K562 (cell line): ENCODE data around the gene PRRC2A. TPM values are rescaled to one million over a fixed set of nuclear protein-coding genes. Genes with fewer than 3 reads are reported as not detected.

Experiments
- AFF1 ChIP-seq, 2 experiments: fragments of 450-650 bp; IDR thresholded peaks; 2 replicates each; pipeline ENCODE4 v1.6.1; 2018; ENCODE audit warnings: mild to moderate bottlenecking in 2 of 2, low read depth in 1 of 2; ENCODE audit not compliant: partially characterized antibody in 2 of 2
- CC2D1A ChIP-seq: fragments of 450-650 bp; IDR thresholded peaks from 2 replicates; pipeline ENCODE4 v1.6.1; 2017; ENCODE audit warnings: mild to moderate bottlenecking
- MGA ChIP-seq: fragments of 450-650 bp; IDR thresholded peaks from 2 replicates; pipeline ENCODE4 v1.6.1; 2016; ENCODE audit warnings: mild to moderate bottlenecking, moderate library complexity
- RBM22 ChIP-seq: fragments of 200-400 bp; formaldehyde crosslinking; IDR thresholded peaks from 2 replicates; pipeline ENCODE4 v1.6.1; 2018; ENCODE audit warnings: low read length, low read depth; ENCODE audit not compliant: poor library complexity, severe bottlenecking
- SETDB1 ChIP-seq: IDR thresholded peaks from one replicate; pipeline ENCODE4 v1.6.1; 2012; ENCODE audit warnings: low read length, control low read depth, inconsistent platforms
- SMAD1 ChIP-seq: fragments of 150-350 bp; IDR thresholded peaks from 2 replicates; pipeline ENCODE4 v1.6.1; 2014; ENCODE audit warnings: low read length, low read depth; ENCODE audit not compliant: partially characterized antibody
- SPI1 ChIP-seq: IDR thresholded peaks from 2 replicates; pipeline ENCODE4 v1.6.1; 2011; ENCODE audit warnings: low read depth, low read length, control low read depth, borderline replicate concordance
- TBL1XR1 ChIP-seq, 2 experiments: IDR thresholded peaks; 2 replicates each; pipeline ENCODE4 v1.6.1; 2012; ENCODE audit warnings: improper control_type of control experiment in 2 of 2, low read length in 2 of 2, mild to moderate bottlenecking in 1 of 2
- TEAD1 ChIP-seq, 2 experiments: fragments of 450-650 bp in 1 of 2; sonication (generic) in 1 of 2; formaldehyde crosslinking; IDR thresholded peaks; 2 replicates each; pipeline versions ENCODE4 v1.4.0 to v1.8.0; 2020 to 2022; ENCODE audit warnings: mild to moderate bottlenecking in 2 of 2, missing genetic modification reagents in 1 of 2
- XRCC5 ChIP-seq: fragments of 200-400 bp; formaldehyde crosslinking; IDR thresholded peaks from 2 replicates; pipeline ENCODE4 v1.6.1; 2017; ENCODE audit warnings: low read depth, mild to moderate bottlenecking, low read length
- ZNF224 ChIP-seq: sonication (generic); formaldehyde crosslinking; IDR thresholded peaks from 2 replicates; pipeline ENCODE4 v1.8.0; 2022; ENCODE audit warnings: mild to moderate bottlenecking, missing genetic modification reagents
- polyA plus RNA-seq, 8 experiments: library from polyadenylated mRNA; depleted of rRNA in 4 of 8; stranded (reverse) in 5 of 8; unstranded in 3 of 8; fragments of >200 nt; fragmentation: Nextera tagmentation in 2 of 8; fragmentation: Illumina TruSeq in 1 of 8; extraction: Ambion mirVana in 2 of 8; extraction: Trizol in 1 of 8; gene quantifications; 2 replicates each; pipeline versions ENCODE4 v1.2.1 to v1.2.3, GENCODE V29; 2011 to 2014; ENCODE audit warnings: inconsistent platforms in 1 of 8, missing spikeins in 1 of 8
- total RNA-seq, 7 experiments: library from RNA; depleted of rRNA in 6 of 7; stranded (reverse); fragments of >200 nt in 6 of 7; fragmentation: Illumina TruSeq in 2 of 7; extraction: Trizol in 2 of 7; gene quantifications; 2 replicates each; pipeline versions ENCODE4 v1.2.1 to v1.2.3, GENCODE V29; 2011 to 2021; ENCODE audit warnings: low replicate concordance in 1 of 7

The PRRC2A gene
- total and polyA plus RNA-seq, 9 of the 15 experiments (the other 6 are each of a cell fraction or from before 2014, with no cell fraction given) = 1.0 to 332 (median 63.0) TPM

DNA sequence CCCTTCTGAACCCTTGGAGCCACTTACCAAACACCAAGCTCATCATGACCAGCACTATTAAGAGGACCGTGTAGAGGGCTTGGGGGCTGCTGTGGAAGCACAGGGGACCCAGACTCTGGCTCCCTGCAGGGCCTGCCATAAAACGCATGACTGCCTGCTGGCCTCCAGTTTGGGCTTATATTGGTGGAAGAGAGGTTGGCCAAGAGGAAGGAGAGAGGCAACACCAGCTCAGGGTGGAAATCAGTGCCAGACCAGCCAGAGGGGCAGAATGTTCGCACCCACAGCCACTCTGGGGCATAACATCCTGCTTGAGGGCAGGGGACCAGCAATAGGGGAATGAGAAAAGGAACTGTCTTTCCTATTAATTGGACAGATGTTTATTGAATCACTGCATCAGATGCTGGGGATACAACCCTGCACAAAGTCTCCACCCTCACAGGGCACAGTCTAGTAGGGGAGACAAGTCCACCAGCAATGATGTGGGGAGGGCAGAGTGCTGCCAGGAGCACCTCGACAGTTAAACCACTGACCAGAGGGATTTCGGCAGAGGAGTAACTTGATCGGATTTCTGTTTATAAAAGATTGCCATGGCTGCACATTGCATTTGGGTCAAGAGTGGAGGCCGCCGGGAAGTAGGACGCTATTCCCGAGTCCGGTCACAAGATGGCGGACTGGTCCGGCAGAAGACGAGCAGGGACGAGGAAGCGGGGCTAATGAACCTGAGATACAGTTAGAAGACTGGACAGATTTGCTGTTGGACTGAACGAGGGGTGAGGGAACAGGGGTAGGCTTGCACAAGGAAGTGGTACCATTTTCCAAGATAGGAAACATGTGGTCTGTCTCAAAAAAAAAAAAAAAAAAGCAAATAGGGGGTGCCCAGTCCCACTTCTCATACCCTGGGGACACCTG is 60.0 kb downstream of the PRRC2A start, which contains the start of gene LY6G5C (continued):
- TF ChIP-seq AFF1 (IDR thresholded peaks at IDR 0.05; ENCODE audit: low read depth in 1 of 2, partially characterized antibody in 2 of 2) (peak in 1 of 2 experiments; percentile 49), TEAD1 (CRISPR knock-in tag; IDR thresholded peaks at IDR 0.05) (0 out of 4 replicates have a peak, but pooled peaks of 1 of the 2 experiments have one; percentile 9), TBL1XR1 (IDR thresholded peaks at IDR 0.05; ENCODE audit: low read length in 2 of 2) (peak in 1 of 2 experiments; percentile 64; a peak in 2 of 4 replicates), MGA (no peak), CC2D1A (peak; percentile 95), ZNF224 (CRISPR knock-in tag) (no peak), RBM22 (no peak), SMAD1 (peak; percentile 22), SETDB1 (no peak), XRCC5 (0 out of 2 replicates have a peak, but pooled peaks have one; percentile 55), SPI1 (peak; percentile 69)
